HK-2 (cell line): ENCODE measurements around the gene SOX15.

Experiments
- DNase-seq: peaks from one replicate; pipeline ENCODE4 v3.0.0-alpha.2; 2018; ENCODE audit not compliant: unreplicated experiment

The SOX15 gene

GRCh38 chr17:7557775-7558543 is 31.9 kb downstream of the SOX15 start:
- DNase-seq: peak; percentile 89

- no peak for DNase-seq
Measured at GRCh38 chr17:7557147-7557764, 32.6 kb downstream of the SOX15 start.

- no peak for DNase-seq
Measured at GRCh38 chr17:7556627-7557026, 33.3 kb downstream of the SOX15 start.

- DNase-seq: no peak
Measured at GRCh38 chr17:7555320-7555948, 34.5 kb downstream of the SOX15 start.

DNA sequence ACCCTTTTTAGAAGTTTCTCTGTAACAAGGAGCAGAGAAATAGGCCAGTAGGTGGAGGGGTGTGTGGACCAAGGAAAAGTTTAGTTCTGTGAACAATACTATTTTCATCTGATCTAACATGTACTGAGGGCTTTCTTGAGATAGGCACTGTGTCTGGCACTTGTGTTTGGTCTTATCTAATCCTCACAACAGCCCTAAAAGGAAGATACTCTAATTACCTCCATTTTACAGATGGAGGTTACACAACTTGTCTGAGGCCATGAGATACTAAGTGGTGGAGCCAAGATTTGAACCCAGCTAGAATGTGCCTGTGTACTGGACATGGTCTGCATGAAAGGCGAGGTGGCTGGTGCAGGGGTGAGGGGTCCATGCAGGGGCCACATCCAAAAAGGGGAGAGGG is 36.5 kb downstream of the SOX15 start:
- no peak for DNase-seq

- no peak for DNase-seq
Measured at GRCh38 chr17:7552621-7553051, 37.3 kb downstream of the SOX15 start.

DNA sequence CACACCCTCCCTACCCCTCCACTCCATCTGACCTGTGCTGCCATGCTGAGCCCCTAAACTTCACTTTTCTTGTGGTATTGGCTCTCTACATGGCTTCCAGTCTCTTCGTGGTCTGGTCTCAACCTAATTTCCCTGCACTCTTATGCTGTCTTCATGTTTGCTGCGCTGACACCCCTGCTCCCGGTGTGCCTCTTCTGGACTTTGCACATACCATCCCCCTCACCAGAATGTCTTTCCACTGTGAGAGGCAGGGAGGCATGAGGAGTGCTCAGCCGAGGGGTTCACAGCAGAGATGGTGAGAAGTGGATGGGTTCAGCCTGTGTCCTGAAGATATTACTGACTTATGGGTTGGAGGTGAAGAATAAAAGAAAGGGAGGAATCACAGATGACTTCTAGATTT is 38.5 kb downstream of the SOX15 start:
- no peak for DNase-seq

DNA sequence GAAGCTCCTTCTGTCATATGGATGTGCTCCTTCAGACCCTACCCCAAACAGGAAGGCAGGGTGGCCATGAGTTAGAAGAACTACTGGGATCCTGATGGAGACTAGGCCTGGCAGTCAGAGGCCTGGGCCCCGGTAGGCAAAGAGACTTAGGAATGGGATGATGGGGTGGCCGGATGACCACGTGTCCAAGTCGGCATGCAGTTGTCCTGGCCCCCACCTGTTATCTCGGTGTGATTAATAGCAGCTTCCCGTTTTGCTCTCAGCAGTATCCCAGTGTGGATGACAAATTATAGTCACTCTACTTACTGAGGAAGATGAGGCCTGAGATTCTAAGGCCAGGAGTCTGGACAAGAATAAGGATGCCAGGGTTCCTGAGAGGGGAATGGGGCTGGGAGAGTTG is 39.5 kb downstream of the SOX15 start:
- no peak for DNase-seq

DNA sequence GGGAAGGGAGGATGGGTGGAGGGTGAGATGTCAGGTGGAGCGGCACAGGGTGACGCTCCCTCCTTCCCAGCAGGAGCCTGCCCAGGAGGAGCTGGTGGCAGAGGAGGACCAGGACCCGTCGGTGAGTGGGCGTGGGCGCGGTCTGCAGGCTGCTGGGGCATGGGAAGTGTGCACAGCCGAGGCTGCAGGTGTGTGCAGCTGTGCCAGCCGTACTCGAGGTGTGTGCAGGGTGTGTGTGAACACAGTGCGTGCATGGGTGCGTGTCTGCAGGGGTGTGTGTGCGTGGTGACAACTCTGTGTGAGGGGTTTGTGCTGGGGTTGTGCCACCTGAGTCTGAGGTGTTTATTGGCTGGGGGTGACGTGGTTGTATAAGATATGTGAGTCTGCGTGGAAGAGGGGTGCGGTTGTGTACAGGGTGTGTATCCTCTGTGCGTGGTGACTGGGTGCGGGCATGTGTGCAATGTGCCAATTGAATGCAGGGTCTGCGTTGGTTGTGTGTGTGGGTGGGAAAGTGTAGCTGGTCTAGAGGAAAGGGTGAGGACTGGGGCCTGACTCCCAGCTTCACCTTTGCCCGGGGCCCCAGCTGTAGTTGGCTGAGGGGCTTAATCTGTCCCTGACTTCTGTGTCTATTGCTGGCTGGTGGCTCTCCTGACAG is 40.4 kb downstream of the SOX15 start:
- DNase-seq: no peak

GRCh38 chr17:7548585-7549400 is 41.1 kb downstream of the SOX15 start, which contains the start of gene TNFSF12:
Gene TNFSF12, plus strand, starts transcription at chr17:7549058. Its CDS starts 96 bp downstream, at chr17:7549154.
- no peak for DNase-seq

- DNase-seq: no peak
Measured at GRCh38 chr17:7544911-7545310, 45.0 kb downstream of the SOX15 start.

DNA sequence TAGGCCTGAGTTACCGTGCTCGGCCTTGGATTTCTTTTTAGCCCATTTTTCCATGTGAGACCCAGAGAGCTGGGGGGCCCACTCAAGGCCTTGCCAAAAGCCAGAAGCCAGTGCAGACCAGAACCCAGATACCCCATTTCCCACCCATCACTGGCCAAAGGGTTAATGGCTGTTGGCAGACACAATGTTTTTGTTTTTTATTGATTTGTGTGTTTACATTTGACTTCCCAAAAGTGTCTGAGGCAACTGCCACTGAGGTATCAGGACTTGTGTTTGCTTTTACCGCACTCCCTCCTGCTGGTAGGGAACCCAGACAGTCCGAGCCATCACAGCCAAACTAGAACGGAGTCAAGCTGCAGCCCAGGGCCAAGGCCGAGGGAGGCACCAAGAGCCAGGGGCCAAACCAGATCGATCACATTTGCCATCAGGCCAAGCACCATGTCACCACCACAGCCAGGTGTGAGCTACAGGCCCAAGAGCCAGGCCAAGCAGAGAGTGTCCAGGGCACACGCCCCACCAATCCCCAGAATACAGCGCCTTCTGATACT is 48.7 kb downstream of the SOX15 start:
- no peak for DNase-seq

GRCh38 chr17:7538891-7539545 is 50.9 kb downstream of the SOX15 start:
- DNase-seq: peak; percentile 25
